GM12875 (cell line): ENCODE results near the gene BRMS1.

ENCODE experiments used
- H3K4me3 ChIP-seq: one replicate; pipeline ENCODE4 v1.5.1; 2011; ENCODE audit warnings: low read depth, low read length, control low read depth
- TF ChIP-seq, protein P1 (sequence below): IDR thresholded peaks from 2 replicates; pipeline ENCODE4 v1.5.1; 2011; ENCODE audit warnings: low read depth, mild to moderate bottlenecking, control low read depth, inconsistent platforms, low read length, moderate library complexity, borderline replicate concordance; ENCODE audit not compliant: insufficient read depth

BRMS1 gene

DNA sequence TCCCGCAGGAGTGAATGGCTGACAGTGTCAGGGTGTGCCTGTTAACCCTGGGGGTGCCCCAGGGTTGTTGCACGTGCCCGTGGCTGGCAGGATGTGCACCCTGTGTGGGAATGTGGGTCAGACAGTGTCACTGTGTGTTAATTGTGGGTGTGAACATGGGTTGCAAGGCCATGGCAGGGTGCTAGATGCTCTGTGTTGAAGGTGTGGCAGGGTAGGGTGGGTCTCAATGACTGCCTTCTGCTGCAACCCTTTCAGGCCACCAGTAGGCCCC, 16.9 kb downstream of the BRMS1 start:
- H3K4me3 ChIP-seq, result no peak overlapping the region
- TF ChIP-seq, protein P1, sequence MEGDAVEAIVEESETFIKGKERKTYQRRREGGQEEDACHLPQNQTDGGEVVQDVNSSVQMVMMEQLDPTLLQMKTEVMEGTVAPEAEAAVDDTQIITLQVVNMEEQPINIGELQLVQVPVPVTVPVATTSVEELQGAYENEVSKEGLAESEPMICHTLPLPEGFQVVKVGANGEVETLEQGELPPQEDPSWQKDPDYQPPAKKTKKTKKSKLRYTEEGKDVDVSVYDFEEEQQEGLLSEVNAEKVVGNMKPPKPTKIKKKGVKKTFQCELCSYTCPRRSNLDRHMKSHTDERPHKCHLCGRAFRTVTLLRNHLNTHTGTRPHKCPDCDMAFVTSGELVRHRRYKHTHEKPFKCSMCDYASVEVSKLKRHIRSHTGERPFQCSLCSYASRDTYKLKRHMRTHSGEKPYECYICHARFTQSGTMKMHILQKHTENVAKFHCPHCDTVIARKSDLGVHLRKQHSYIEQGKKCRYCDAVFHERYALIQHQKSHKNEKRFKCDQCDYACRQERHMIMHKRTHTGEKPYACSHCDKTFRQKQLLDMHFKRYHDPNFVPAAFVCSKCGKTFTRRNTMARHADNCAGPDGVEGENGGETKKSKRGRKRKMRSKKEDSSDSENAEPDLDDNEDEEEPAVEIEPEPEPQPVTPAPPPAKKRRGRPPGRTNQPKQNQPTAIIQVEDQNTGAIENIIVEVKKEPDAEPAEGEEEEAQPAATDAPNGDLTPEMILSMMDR, result no peak

DNA sequence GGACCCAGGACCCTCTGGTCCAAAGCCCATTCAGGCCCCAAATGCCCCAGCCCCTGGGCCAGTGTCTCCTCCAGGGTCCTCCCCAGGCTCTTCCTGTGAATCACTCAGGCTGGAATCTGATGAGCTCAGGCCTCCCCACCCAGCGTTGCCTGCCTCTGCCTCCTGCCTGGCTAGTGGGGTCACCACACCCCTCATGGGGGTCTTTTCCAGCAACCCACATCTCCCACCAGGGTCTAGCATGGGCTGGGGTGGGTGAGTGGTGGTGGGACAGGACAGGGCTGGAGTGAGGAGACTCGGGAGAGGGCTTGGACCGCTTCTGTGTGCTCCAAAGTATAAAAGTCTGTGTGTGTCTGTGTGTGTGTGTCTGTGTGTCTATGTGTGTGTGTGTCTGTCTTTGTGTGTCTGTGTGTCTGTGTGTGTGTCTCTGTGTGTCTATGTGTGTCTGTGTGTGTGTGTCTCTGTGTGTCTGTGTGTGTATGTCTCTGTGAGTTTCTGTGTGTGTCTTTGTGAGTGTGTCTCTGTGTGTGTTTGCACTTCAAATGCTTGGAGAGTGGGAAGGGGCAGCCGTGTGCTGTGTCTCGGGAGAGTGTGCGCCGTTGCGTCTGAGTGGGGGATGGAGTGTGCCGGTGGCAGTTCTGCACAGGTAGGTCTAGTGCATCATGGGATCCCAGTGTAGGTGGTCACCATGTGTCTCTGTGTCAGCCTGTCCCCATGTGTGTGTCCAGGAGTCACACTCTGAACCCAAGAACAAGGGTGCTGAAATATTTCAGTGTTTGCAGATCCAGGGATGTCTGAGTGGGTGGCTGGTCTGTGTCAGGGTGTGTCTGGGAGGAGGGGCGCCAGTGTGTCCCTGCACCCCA, 17.5 kb downstream of the BRMS1 start:
- TF ChIP-seq, protein P1, result no peak
- no peak overlapping the region for H3K4me3 ChIP-seq

DNA sequence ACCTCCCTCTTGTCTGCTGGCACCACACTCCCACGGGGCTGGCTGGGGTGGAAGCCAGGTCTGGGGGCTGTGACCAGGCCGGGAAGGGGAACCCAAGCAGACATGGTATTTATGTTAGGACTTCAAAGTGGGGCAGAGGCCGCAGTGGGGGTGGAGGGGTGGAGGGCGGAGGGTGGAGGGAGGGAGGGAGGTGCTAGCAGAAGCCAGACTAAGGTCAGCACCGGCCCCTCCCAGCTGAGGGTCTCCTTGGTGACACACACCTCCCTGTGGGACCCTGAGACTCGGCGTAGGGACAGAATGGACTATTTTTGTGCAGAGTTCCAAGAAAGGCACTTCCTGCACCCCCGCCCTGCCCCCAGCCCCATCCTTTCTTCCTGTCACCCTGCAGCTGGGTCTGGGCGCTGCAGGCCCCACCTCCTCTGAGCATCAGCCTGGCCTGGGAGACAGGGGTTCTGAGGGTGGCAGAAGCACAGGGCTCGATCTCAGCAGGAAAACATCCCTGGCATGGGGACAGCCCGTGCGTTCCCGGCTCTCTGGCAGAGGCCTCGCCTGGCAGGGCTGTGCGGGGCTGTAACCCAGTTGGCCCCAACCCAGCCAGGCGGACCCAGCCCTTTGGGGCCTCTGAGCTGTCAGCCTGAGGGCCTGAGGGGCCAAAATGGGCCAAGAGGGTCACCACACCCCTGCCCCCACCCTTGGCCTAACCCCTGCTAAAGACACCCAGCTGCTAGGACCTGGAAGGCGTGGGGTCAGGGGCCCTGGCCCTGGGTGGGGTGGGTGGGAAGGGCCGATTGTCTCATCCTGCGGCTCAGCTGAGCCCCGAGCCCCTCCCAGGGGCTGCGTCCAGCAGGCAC, 18.4 kb downstream of the BRMS1 start:
- no peak overlapping the region for H3K4me3 ChIP-seq
- TF ChIP-seq, protein P1, result no peak

DNA sequence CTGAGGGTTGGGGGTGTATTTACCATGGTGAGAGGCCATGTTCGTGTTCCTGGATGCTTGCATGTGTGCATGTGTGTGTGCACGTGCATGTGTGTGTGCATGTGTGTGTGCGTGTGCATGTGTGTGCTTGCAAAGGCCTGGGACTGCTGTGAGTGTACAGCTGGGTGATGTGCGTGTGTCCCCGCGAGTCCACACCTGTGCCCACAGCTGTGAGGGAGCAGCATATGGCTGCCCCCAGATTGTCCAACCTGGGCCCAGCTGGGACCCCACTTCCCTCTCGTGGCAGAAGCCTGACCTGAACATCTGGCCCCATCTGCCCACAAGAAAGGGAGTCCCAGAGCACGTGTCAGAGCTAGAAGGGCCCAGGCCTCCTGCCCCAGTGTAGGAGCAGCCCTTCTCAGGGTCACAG, 19.6 kb downstream of the BRMS1 start:
- H3K4me3 ChIP-seq, result no peak overlapping the region
- TF ChIP-seq, protein P1, result no peak

DNA sequence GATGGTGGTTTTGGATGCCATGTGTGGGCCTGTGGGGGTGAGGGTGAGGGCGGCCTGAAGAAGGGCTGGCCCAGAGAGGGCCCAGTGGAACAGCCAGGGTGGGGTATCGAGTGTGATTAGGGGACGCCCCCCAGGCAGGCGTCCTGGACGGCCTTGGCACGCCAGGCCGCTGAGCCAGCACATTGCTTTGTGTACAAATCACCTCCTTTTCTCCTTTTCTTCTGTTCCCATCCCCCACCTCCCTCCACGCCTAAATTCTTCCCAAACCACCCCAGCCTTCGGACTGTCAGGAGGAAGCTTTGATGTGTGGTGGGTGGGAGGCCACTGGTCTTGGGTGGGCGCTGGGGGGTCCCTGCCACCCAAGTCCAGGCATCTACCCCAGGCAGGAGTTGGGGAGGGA, 20.2 kb downstream of the BRMS1 start:
- TF ChIP-seq, protein P1, result no peak
- no peak overlapping the region for H3K4me3 ChIP-seq

DNA sequence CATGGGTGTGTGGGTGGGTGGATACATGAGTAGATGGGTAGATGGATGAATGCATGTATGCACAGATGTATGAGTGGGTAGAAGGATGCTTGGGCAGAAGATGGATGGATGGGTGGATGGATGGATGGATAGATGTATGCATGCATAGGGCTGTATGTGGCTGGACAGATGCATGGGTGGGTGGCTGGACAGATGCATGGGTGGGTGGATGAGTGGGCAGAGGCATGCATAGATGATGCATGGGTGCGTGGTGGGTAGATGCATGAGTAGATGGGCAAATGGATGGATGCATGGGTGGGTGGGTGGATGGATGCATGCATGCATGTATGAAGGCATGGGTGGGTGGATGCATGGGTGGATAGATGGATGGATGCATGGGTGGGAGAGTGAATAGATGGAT, 21.2 kb downstream of the BRMS1 start:
- H3K4me3 ChIP-seq, result no peak overlapping the region
- TF ChIP-seq, protein P1, result no peak
